ENCODE data around the gene IL32. TPM values are rescaled to one million over a fixed set of nuclear protein-coding genes. Genes with fewer than 3 reads are reported as not detected.

IL32 gene
- total and polyA plus RNA-seq, 2 experiments from 2014 or later: 110 to 124 TPM

GRCh38 chr16:3056336-3057180 lies 8.9 kb upstream of the IL32 start:
- Histone ChIP-seq H3K9me3 (ENCODE audit: low read depth) (no peaks in the 10 kb centered on the region), H3K4me2 (no peak overlapping the region), H4K20me1 (ENCODE audit: insufficient read depth, poor library complexity, severe bottlenecking) (no peaks in the 10 kb centered on the region), H3K27me3 (no peaks in the 10 kb centered on the region), H3K27ac (no peak overlapping the region), H2AFZ (no peak overlapping the region), H3K4me1 (ENCODE audit: insufficient read depth) (peaks cover 9% of the 10 kb centered on the region), H3K36me3 (replicated peaks; ENCODE audit: insufficient read depth, low read depth) (no peaks in the 10 kb centered on the region), H3K9me2 (replicated peaks; ENCODE audit: insufficient read depth) (no peaks in the 10 kb centered on the region), H3K4me3 (no peak overlapping the region), H3K79me2 (no peaks in the 10 kb centered on the region)
- 94% methylated on average over 19 of the region's 19 CpGs for WGBS (ENCODE audit: low lambda C conversion rate, missing lambda C conversion rate)
- TF ChIP-seq CTCF (IDR thresholded peaks at IDR 0.05; ENCODE audit: poor library complexity) (no peak), EZH2 (IDR thresholded peaks at IDR 0.05; ENCODE audit: borderline replicate concordance) (no peak), EZH2phosphoT487 (IDR thresholded peaks at IDR 0.05; ENCODE audit: low read depth, severe bottlenecking, unreplicated experiment) (no peak)
- no peak for DNase-seq (ENCODE audit: low spot score)

- DNase-seq (ENCODE audit: low spot score): no peak
- Histone ChIP-seq H3K4me3 (no peak overlapping the region), H3K27me3 (no peaks in the 10 kb centered on the region), H3K9me3 (ENCODE audit: low read depth) (no peaks in the 10 kb centered on the region), H2AFZ (no peak overlapping the region), H3K9me2 (replicated peaks; ENCODE audit: insufficient read depth) (no peaks in the 10 kb centered on the region), H4K20me1 (ENCODE audit: insufficient read depth, poor library complexity, severe bottlenecking) (no peaks in the 10 kb centered on the region), H3K27ac (no peak overlapping the region), H3K4me2 (peak overlapping the region; percentile 99), H3K36me3 (replicated peaks; ENCODE audit: insufficient read depth, low read depth) (no peaks in the 10 kb centered on the region), H3K79me2 (no peaks in the 10 kb centered on the region), H3K4me1 (ENCODE audit: insufficient read depth) (peaks cover 9% of the 10 kb centered on the region)
- TF ChIP-seq EZH2phosphoT487 (IDR thresholded peaks at IDR 0.05; ENCODE audit: low read depth, severe bottlenecking, unreplicated experiment): no peak
- no peak for TF ChIP-seq EZH2 (IDR thresholded peaks at IDR 0.05; ENCODE audit: borderline replicate concordance)
- TF ChIP-seq CTCF (IDR thresholded peaks at IDR 0.05; ENCODE audit: poor library complexity): no peak
- 93% methylated on average over 21 of the region's 22 CpGs for WGBS (ENCODE audit: low lambda C conversion rate, missing lambda C conversion rate)
These were observed 8.0 kb upstream of the IL32 start for GRCh38 chr16:3057181-3058138.

GRCh38 chr16:3058139-3059030 lies 7.1 kb upstream of the IL32 start:
- H4K20me1 ChIP-seq (ENCODE audit: insufficient read depth, poor library complexity, severe bottlenecking): no peaks in the 10 kb centered on the region
- H3K27me3 ChIP-seq: no peaks in the 10 kb centered on the region
- peaks cover 9% of the 10 kb centered on the region for H3K4me1 ChIP-seq (ENCODE audit: insufficient read depth)
- H2AFZ ChIP-seq: peak overlapping the region; percentile 89
- 13% methylated on average over 45 of the region's 77 CpGs for WGBS (ENCODE audit: low lambda C conversion rate, missing lambda C conversion rate)
- no peaks in the 10 kb centered on the region for H3K9me3 ChIP-seq (ENCODE audit: low read depth)
- H3K4me2 ChIP-seq: peak overlapping the region; percentile 99
- H3K4me3 ChIP-seq: peak overlapping the region; percentile 88
- TF ChIP-seq EZH2phosphoT487 (IDR thresholded peaks at IDR 0.05; ENCODE audit: low read depth, severe bottlenecking, unreplicated experiment) (no peak), CTCF (IDR thresholded peaks at IDR 0.05; ENCODE audit: poor library complexity) (no peak), EZH2 (IDR thresholded peaks at IDR 0.05; ENCODE audit: borderline replicate concordance) (no peak)
- no peaks in the 10 kb centered on the region for H3K9me2 ChIP-seq (replicated peaks; ENCODE audit: insufficient read depth)
- H3K36me3 ChIP-seq (replicated peaks; ENCODE audit: insufficient read depth, low read depth): no peaks in the 10 kb centered on the region
- H3K27ac ChIP-seq: peak overlapping the region; percentile 62
- H3K79me2 ChIP-seq: no peaks in the 10 kb centered on the region
- DNase-seq (ENCODE audit: low spot score): peak; percentile 82

Data from hepatocyte (in vitro differentiated cells).